HG03469 (cell line): ENCODE measurements around the gene LZTFL1.

Experiments
- ATAC-seq: cut with Tn5 transposase; IDR thresholded peaks from one replicate; pipeline ENCODE4 v1.9.1; 2021; ENCODE audit warnings: mild to moderate bottlenecking, moderate library complexity, moderate number of reproducible peaks; ENCODE audit not compliant: unreplicated experiment

Gene LZTFL1

DNA sequence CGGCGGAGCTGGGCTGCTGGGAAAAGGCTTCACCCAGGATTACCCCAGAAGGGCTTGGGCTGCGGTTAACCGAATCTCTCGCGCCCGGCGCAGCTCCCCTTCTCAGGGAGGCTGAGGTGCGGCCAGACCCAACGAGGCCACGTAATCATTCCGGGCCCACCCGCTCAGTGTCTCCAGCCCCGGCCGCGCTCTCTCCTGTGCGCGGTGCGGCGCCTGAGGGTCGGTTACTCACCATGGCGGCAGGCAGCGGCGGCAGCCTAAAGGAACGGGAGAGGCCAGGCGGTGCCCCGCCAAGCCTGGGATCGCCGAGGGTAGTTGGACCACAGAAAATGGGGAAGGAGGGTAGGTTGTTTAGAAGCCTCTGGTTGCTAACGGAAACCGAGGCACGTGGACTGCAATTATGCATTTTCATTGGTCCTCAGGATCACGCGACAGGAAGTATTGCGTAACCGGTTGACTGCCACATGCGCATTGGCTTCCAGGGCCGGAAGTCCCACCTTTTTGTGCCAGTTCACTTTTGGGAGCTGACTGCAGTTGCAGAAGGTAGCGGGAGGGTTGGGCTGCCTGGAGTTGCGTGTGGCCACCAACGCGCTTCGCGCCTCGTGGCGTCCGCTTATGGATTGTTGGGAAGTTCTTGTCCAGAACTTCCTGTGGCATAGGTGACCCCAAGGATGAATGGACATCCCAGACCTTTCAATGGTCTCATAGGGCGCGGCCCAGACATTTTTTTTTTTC, at the start of gene LZTFL1:
Gene LZTFL1 (minus strand): TSS at position 363 of the 735 bp plus-strand sequence. CDS start 128 bp downstream, at position 235.
- no peak for ATAC-seq

DNA sequence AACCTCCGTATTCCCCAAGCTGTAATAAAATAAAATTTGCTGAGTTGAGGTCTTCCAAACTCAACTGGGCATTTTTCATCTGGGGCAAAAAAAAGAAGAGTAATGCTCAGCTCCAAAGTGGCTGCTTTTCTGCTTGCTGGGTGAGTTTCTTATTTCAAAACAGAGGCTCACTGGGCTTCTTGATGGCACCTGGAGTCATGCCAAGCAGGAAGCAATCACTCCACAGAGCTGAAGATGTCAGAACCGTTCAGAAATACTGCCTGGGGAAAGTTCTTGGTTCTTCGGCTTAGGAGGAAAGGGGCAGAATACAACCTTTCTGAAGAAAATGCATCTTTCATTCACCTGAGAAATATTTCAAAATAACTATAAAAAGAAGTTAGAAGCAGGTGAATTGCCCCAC, 48.5 kb upstream of the LZTFL1 start:
- ATAC-seq: no peak

GRCh38 chr3:45889337-45889736, 47.4 kb upstream of the LZTFL1 start:
- no peak for ATAC-seq

DNA sequence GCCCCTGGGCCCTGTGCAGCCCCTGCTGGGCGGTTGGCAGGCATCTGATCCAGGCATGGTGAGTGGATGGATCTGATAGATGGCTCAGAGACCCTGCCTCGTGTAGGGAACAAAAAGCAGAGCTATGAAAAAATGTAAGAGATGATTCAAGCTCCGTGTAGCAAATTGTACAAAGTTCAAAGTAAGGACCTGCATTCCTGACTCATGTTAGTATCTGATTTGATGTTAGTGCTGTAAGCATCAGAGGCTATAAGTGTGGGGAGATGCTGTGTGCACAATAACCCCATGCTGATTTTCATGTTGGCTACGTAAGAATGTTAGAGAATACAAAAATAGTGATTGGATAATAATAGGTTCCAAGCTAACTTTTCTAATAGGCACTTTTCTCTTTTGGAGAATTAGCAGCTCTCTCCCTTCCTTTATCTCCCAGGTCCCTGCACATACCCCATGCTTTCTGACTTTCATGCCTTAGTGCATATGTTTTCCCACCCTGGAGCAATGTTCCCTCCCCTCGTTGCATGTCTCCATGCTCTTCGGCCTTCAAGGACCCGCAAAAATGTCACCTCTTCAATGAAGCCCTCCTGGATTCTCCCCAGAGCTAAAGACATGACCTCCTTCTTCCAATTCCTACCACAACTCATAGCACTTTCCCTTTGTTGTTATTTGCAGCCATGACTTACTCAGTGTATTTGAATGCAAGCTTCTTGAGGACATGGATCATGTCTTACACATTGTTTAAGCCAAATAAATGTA, 46.0 kb upstream of the LZTFL1 start:
- no peak for ATAC-seq

DNA sequence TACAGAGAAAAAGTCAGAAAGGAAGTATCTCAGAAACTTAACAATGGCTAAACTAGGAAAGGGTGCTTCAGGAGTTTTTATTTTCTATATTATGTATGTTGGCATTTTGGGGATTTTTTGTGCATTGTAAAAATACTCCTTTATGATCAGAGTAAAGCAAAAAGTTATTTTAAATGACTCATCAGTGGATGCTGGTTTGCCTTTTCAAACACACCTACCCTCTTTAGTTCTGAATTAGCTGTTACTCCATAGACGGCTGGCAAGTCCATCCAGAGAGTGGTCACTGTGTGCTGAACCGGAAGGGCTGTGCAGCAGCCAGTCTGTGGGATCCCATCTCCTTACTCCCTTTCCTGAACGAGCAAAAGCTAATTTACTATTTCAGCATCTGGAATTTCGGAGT, 45.4 kb upstream of the LZTFL1 start:
- ATAC-seq: no peak

DNA sequence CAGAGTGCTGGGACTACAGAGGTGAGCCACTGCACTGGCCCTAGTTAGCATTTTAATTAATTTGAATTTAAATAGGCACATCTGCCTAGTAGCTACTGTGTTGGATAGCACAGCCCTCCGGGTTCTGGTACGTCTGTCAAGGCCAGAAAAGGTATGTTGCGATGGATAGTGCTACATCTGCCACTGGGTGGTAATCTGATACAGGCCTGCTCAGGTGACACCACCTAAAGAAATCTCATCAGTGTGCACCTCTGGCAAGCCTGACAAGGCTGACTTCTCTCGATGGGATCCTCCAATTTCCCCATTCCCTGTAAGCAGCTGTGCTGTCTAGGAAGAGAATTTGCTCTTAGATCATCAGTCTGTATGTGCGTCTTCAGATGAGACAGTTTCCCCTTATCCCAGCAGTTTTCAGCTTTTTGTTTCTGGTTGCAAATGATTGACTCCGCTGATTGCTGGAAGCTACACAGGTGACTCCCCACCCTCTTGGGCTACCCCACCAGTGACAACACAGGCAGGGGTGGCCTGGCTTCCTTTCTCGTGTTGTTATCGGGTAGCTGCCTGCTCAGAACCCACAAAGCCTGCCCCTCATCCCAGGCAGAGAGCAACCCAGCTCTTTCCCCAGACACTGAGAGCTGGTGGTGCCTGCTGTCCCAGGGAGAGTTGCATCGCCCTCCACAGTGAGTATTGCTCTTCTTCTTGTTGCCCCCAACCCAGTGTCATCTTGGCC, 44.2 kb upstream of the LZTFL1 start, which contains the start of gene CCR9:
Gene CCR9 (plus strand): TSS at position 565 of the 727 bp plus-strand sequence. CDS start 8,391 bp downstream, outside the sequence.
- no peak for ATAC-seq

GRCh38 chr3:45884368-45885201, 42.7 kb upstream of the LZTFL1 start:
- ATAC-seq: no peak

GRCh38 chr3:45881078-45882022, 39.4 kb upstream of the LZTFL1 start:
- ATAC-seq: no peak

GRCh38 chr3:45880725-45881077, 38.8 kb upstream of the LZTFL1 start:
- no peak for ATAC-seq

DNA sequence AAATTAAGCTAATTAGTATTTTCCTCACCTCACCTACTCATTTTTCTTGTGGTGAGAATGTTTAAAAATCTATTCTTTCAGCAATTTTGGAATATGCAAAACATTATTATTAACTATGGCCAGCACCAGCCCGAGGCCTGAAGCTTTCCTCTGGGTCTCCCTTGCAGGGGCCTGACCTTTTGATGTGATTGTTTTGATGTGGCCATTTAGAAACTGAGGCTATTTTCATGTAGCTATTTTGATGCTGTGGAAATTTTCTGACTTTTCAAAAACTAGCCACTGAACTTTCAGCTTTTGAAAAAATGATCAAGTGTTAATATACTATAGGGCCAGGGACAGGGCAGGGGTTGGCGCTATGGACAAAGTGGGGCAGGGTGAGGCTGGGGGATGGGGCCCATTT, 36.2 kb upstream of the LZTFL1 start:
- ATAC-seq: no peak

DNA sequence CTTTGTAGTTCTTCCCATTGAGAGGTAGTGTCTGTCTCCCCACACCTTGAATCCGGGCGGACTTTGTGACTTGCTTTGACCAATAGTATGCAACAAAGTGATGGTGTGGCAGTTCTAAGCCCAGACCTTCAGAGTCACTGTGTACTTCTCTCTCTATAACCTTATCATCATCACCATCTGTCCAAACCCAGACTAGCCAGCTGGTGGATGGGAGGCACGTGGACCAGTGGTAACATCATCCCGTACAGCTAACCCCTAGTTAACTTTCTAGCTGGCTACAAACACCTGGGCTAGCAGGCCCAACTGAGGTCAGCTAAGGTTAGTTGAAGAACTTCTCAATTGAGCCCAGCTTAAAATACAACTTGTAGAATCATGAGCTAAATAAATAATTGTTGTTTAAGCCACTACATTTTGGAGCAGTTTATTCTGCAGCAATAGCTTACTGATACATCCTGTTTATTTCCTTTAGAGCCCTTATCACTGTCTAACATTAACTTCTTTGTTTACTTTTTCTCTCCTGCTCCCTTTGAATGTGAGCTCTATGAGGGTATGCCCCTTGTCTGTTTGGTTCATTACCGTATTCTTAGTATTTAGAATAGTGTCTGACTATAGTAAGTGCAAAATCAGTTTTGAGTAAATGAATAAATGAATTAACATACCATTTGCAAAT, 32.9 kb upstream of the LZTFL1 start:
- ATAC-seq: no peak

GRCh38 chr3:45873638-45874037, 31.7 kb upstream of the LZTFL1 start:
- ATAC-seq: no peak

- ATAC-seq: no peak
These were observed 31.1 kb upstream of the LZTFL1 start for GRCh38 chr3:45873036-45873435.

DNA sequence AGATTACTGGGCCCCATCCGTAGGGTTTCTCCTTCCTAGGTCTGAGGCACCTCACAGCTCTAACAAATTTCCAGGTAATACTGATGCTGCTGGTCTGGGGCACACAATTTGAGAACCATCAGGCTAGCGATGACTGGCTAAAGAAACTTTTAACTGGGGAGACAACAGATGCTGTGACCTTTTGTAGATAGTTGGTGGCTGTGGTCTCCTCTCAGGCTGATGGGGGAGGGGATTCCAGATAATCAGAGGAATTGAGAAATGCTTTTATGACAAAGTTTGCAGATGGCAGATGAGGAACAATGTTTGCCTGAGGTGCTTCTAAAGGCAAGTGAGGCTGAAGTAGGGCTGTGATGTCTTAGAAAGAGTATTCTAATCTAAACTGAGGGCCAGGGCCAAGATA, 30.6 kb upstream of the LZTFL1 start:
- ATAC-seq: no peak

DNA sequence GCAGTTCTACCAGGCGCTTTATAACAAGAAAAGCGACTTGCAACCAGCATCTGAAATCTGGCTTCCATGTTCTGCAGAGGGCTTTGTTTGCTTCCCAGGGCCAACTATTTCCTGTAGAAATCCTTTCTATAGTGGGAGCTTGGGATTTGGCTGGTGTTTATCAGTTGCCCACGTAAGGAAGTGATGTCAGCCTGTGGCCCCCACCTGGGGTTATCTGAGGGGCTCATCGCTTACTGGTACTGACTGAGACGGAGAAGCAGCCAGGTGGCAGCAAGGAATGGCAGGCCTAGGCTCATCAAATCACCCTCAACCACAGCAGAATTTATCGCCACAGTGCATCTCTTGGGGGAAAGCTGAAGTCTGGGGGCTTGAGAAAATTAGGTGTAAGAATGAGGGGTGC, 29.9 kb upstream of the LZTFL1 start:
- ATAC-seq: no peak

DNA sequence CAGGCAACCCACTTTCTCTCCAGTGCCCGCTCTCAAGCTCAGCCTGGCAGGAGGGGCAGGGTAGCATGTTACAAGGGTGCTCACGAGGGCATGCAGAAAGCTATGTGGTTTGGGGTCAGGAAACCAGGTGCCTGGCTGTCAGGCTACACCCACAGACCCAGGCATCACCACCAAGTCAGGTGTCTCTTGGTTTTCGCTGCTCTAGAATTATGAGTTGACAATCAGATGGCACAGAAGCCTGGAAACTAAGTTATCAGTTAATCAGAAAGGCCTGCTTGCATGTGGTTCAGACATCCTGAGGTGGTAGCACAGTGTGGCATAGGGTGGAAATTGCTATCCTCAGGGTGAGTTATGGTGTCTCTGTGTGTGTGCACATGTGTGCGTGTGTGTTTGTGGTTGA, 28.2 kb upstream of the LZTFL1 start:
- ATAC-seq: no peak

DNA sequence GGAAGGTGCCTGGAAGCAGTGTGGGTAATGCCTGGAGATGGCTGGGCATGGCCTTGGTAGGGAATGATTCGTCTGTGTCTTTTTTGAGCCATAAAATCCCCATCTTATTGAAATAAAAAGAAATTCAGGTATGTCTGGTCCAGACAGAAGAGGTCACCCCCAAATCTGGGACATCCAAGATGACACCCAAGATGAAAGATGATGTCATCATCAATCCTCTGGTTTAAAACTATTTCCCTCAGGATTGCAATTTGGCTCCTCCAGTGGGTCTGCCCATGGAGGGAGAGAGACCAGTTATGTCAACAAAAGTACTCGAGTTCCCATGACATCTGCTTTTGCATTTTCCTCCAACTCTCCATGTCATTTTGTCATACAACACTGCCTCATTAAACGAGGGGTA, 27.7 kb upstream of the LZTFL1 start:
- ATAC-seq: no peak

DNA sequence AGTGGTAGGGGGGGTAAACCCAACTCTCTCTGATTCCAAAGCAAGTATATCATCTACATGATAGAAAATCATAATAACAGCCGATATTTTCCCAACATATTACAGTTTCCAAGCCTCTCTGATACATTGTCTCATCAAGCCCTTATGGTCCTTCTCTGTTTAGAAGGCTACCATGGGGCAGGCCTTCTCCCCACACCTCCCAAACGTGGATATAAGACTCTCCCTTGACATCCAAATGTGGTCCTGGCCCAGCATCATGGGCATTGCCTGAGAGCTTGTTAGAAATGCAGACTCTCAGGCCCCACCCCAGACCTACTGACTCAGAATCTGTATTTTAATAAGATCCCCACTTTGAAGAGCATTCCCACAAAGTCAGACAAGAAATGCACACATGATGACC, 26.7 kb upstream of the LZTFL1 start:
- ATAC-seq: no peak

- ATAC-seq: no peak
These were observed 26.3 kb upstream of the LZTFL1 start for GRCh38 chr3:45868213-45868612.
